CD8-positive, alpha-beta memory T cell (primary cell): ENCODE data around the gene C1S. TPM values are rescaled to one million over a fixed set of nuclear protein-coding genes. Genes with fewer than 3 reads are reported as not detected.

ENCODE experiments used
- CTCF ChIA-PET: fragments of 350-600 bp; sonication (Branson Sonifier 250); formaldehyde crosslinking; loops from one replicate; lab custom pipeline; 2021; ENCODE audit warnings: antibody characterized with exemption; lab: Charles Lee
- POLR2A ChIA-PET: fragments of 350-600 bp; sonication (Branson Sonifier 250); formaldehyde crosslinking; loops from one replicate; lab custom pipeline; 2021; ENCODE audit warnings: antibody characterized with exemption; lab: Charles Lee
- DNase-seq, 5 donors: peaks; one replicate each; pipeline versions ENCODE4 v3.0.0 to v3.0.0-alpha.2; 2020 to 2022; ENCODE audit warnings: mixed read lengths in 1 of 5
- H3K27ac ChIP-seq: one replicate; pipeline ENCODE4 v1.7.0; 2013; ENCODE audit warnings: low read depth, mild to moderate bottlenecking, low read length, moderate library complexity
- H3K27me3 ChIP-seq: 2 replicates; pipeline ENCODE4 v1.7.0; 2013; ENCODE audit warnings: low read length, mild to moderate bottlenecking; ENCODE audit not compliant: insufficient read depth, poor library complexity, severe bottlenecking
- H3K36me3 ChIP-seq: 2 replicates; pipeline ENCODE4 v1.7.0; 2013; ENCODE audit warnings: mild to moderate bottlenecking, low read length, moderate library complexity; ENCODE audit not compliant: insufficient read depth
- H3K4me1 ChIP-seq: 2 replicates; pipeline ENCODE4 v1.7.0; 2013; ENCODE audit warnings: mild to moderate bottlenecking, low read length, moderate library complexity; ENCODE audit not compliant: insufficient read depth
- H3K4me3 ChIP-seq: 2 replicates; pipeline ENCODE4 v1.7.0; 2013; ENCODE audit warnings: mild to moderate bottlenecking, low read length
- H3K9me3 ChIP-seq: 2 replicates; pipeline ENCODE4 v1.7.0; 2013; ENCODE audit warnings: mild to moderate bottlenecking, low read length
- H3K27ac Mint-ChIP-seq, 8 donors: one replicate each; pipeline ENCODE4 v1.8.0; 2020 to 2021; ENCODE audit warnings: mixed read lengths in 8 of 8, mild to moderate bottlenecking in 6 of 8, inconsistent platforms in 3 of 8, moderate library complexity in 3 of 8
- H3K27me3 Mint-ChIP-seq, 2 donors: one replicate each; pipeline ENCODE4 v1.8.0; 2020 to 2021; ENCODE audit warnings: mixed read lengths in 2 of 2, mild to moderate bottlenecking in 1 of 2, moderate library complexity in 1 of 2
- H3K36me3 Mint-ChIP-seq, 3 donors: one replicate each; pipeline ENCODE4 v1.8.0; 2020 to 2021; ENCODE audit warnings: mixed read lengths in 3 of 3, inconsistent platforms in 1 of 3, mild to moderate bottlenecking in 1 of 3
- H3K4me1 Mint-ChIP-seq, 3 donors: one replicate each; pipeline ENCODE4 v1.8.0; 2020 to 2021; ENCODE audit warnings: mixed read lengths in 3 of 3, inconsistent platforms in 1 of 3, mild to moderate bottlenecking in 1 of 3
- H3K4me3 Mint-ChIP-seq, 7 donors: one replicate each; pipeline ENCODE4 v1.8.0; 2020 to 2021; ENCODE audit warnings: mixed read lengths in 7 of 7, mild to moderate bottlenecking in 6 of 7, moderate library complexity in 4 of 7, inconsistent platforms in 2 of 7
- H3K9me3 Mint-ChIP-seq, 5 donors: one replicate each; pipeline ENCODE4 v1.8.0; 2020 to 2022; ENCODE audit warnings: mixed read lengths in 5 of 5, mild to moderate bottlenecking in 3 of 5, moderate library complexity in 2 of 5, inconsistent platforms in 1 of 5
- polyA plus RNA-seq: library from polyadenylated mRNA; unstranded; fragments of 300-500 nt; fragmentation: Illumina TruSeq; gene quantifications from one replicate; pipeline ENCODE4 v1.2.3, GENCODE V29; 2021
- total RNA-seq, 2 experiments: library from RNA; stranded (reverse); gene quantifications; one replicate each; pipeline ENCODE4 v1.2.3, GENCODE V29; 2021

Gene C1S
- total and polyA plus RNA-seq, 3 experiments from 2014 or later, result 0.64 to 0.83 TPM; not detected in 1

DNA sequence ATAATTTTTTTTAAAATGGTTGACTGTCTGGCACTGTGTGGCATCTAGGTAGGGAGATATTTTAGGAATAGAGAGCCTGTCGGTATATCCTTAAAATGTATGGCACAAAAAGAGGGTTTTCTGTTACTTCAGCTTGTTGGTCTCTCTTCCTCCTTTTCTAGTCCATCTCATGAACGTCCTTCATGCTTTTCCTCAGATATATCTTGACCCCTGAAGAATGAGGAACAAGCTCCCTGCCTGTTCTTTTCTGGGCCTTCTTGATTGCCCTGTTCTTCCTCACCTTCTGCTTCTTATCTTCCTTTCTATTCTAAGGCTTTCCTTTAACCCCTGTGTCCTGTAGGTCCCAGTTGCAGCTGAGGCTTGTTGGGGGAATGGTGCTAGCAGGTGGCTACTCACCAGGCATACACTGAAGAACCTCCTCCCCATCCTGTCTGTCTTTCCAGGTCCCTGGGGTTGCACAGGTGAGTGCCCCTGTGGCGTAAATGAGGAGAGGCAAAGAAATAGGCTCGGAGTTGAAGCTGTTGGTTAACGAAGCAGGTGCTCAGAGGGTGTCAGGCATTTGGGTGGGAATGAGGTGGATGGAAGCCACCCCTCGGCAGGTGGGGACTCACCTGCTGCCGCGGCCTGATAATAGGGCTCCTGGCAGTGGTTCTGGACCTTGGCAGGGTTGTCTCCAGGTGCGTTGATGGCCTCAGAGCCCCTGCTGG lies 38.9 kb downstream of the C1S start:
- no peaks in the 10 kb centered on the region for H3K27me3 Mint-ChIP-seq
- H3K27ac Mint-ChIP-seq, result peak overlapping the region in 2 of 8 donors; percentile 7 to 79
- CTCF ChIA-PET, result interaction anchor here (0.7 to 2.1 kb wide), 5 partner anchors 9 to 177 kb away, joined by 3 to 11 read pairs (median 4); partner anchors contain the start of gene C1RL
- no peak overlapping the region for H3K4me3 Mint-ChIP-seq
- no peaks in the 10 kb centered on the region for H3K9me3 Mint-ChIP-seq
- no peaks in the 10 kb centered on the region for H3K27me3 ChIP-seq
- H3K36me3 Mint-ChIP-seq, result peaks cover 4 to 53% (median 14%) of the 10 kb centered on the region in 3 donors
- POLR2A ChIA-PET, result no interaction called here
- no peak overlapping the region for H3K27ac ChIP-seq
- no peak overlapping the region for H3K4me3 ChIP-seq
- no peak for DNase-seq
- H3K4me1 ChIP-seq, result no peaks in the 10 kb centered on the region
- H3K36me3 ChIP-seq, result peaks cover 13% of the 10 kb centered on the region
- H3K4me1 Mint-ChIP-seq, result peaks cover 10 to 30% (median 17%) of the 10 kb centered on the region in 3 donors
- H3K9me3 ChIP-seq, result no peaks in the 10 kb centered on the region

DNA sequence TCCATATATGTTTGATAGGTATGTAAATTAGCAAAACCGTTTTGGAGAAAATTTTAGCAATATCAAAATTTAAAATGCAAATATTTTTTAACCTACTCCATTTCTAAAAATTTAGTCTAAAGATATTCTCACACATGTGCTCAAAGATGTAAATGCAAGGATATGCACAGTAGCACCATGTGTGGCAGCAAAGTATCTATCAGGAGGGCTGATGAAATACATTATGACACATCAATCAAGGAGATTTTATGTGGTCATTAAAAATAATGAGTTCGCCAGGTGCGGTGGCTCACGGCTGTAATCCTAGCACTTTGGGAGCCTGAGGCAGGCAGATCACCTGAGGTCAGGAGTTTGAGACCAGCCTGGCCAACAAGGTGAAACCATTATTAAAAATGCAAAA lies 39.7 kb downstream of the C1S start:
- POLR2A ChIA-PET, result no interaction called here
- Mint-ChIP-seq H3K9me3 (no peaks in the 10 kb centered on the region), H3K27ac (peak overlapping the region in 3 of 8 donors; percentile 21 to 93 (median 36)), H3K4me1 (peaks cover 12 to 37% (median 17%) of the 10 kb centered on the region in 3 donors), H3K27me3 (no peaks in the 10 kb centered on the region), H3K4me3 (no peak overlapping the region), H3K36me3 (peaks cover 4 to 54% (median 14%) of the 10 kb centered on the region in 3 donors)
- CTCF ChIA-PET, result interaction anchor here (2.1 kb wide), 1 partner anchor 8 kb away, joined by 11 read pairs; the partner anchor contains the start of gene C1RL
- H3K27me3 ChIP-seq, result no peaks in the 10 kb centered on the region
- H3K36me3 ChIP-seq, result peaks cover 13% of the 10 kb centered on the region
- no peaks in the 10 kb centered on the region for H3K4me1 ChIP-seq
- no peak for DNase-seq
- H3K27ac ChIP-seq, result no peak overlapping the region
- H3K4me3 ChIP-seq, result no peak overlapping the region
- no peaks in the 10 kb centered on the region for H3K9me3 ChIP-seq

DNA sequence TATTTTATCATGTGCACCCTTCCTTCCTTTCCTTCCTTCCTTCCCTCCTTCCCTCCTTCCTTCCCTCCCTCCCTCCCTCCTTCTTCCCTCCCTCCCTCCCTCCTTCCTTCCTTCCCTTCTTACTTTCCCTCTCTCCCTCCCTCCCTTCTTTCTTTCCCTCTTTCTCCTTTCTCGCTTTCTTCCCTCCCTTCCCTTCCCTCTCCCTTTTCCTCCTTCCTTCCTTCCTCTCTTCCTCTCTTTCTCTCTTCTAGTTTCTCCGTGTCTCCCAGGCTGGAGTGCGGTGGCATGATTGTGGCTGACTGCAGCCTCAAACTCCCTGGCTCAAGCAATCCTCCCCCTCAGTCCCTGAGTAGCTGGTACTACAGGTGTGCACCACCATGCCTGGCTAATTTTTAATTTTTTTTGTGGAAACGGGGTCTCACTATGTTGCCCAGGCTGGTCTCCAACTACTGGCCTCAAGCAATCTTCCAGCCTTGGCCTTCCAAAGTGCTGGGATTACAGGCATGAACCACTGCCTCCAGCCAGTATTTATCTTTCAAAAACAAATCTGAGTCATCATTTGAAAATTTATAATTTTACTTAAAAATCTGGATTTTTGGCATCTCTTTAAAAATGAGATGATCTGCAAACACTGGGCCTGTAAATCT lies 40.7 kb downstream of the C1S start:
- DNase-seq, result no peak
- peaks cover 2 to 8% (median 7%) of the 10 kb centered on the region in 5 donors for H3K9me3 Mint-ChIP-seq
- no peaks in the 10 kb centered on the region for H3K27me3 Mint-ChIP-seq
- H3K36me3 Mint-ChIP-seq, result peaks cover 12 to 61% (median 19%) of the 10 kb centered on the region in 3 donors
- H3K4me1 Mint-ChIP-seq, result peaks cover 20 to 46% (median 25%) of the 10 kb centered on the region in 3 donors
- H3K4me3 Mint-ChIP-seq, result no peak overlapping the region
- no peaks in the 10 kb centered on the region for H3K27me3 ChIP-seq
- H3K4me3 ChIP-seq, result no peak overlapping the region
- H3K36me3 ChIP-seq, result peaks cover 13% of the 10 kb centered on the region
- no peak overlapping the region for H3K27ac ChIP-seq
- peaks cover 1% of the 10 kb centered on the region for H3K4me1 ChIP-seq
- H3K9me3 ChIP-seq, result peaks cover 5% of the 10 kb centered on the region
- peak overlapping the region in 3 of 8 donors; percentile 68 to 89 (median 76) for H3K27ac Mint-ChIP-seq
- ChIA-PET POLR2A (no interaction called here), CTCF (interaction anchor here (1.2 kb wide), 1 partner anchor 10 kb away, joined by 4 read pairs; no protein-coding TSS in a partner anchor)

DNA sequence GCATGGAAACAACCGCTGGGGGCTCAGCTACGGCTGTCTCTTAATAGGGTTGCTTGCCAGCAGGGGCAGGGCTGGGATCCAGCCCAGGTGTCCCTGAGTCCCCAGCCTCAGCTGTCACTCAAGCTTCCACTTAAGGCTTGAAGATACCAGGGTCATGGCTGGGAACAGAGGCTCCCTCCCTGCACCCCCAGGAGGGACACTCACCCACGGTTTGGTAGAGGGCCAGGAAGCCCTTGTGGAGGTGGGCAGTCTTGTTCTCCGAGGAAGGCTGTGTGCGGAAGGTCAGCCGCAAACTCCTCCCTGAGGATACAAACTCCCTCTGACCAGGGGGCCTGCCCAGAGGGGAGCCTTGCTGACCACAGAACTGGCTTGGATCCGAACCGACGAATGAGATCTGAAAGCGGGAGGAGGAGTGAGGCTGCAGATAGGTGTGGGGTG lies 41.2 kb downstream of the C1S start:
- peaks cover 26 to 51% (median 31%) of the 10 kb centered on the region in 3 donors for H3K4me1 Mint-ChIP-seq
- POLR2A ChIA-PET, result interaction anchor here (0.5 kb wide), 1 partner anchor 143 kb away, joined by 3 read pairs; no protein-coding TSS in a partner anchor

DNA sequence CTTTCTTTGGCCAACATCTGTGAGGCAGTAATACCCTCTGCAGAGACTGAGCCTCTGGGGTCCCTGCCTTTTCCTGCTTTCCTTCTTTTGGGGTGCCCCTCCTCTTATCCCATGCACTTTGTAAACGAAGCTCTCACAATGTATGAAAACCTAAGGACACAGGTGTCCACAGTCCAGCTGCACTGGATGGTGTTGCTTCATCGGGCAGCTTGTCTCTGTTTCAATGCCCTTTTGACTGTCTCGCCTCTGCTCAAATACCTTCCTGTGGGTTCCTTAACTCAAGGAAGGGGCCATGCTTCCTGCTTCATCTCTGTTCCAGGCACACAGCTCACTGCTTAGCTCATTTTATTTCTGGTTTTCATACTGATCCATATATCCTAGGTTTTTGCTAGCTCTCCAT lies 42.1 kb downstream of the C1S start:
- DNase-seq, result no peak
- no peak overlapping the region for H3K4me3 ChIP-seq

More for the DNA sequence above, 41.2 kb downstream of the C1S start:
- no peaks in the 10 kb centered on the region for H3K27me3 ChIP-seq
- H3K36me3 ChIP-seq, result peaks cover 13% of the 10 kb centered on the region
- peaks cover 7% of the 10 kb centered on the region for H3K4me1 ChIP-seq
- H3K27ac ChIP-seq, result no peak overlapping the region
- Mint-ChIP-seq H3K27ac (peak overlapping the region in 6 of 8 donors; percentile 3 to 89 (median 22)), H3K4me3 (no peak overlapping the region), H3K27me3 (no peaks in the 10 kb centered on the region), H3K9me3 (peaks cover 4 to 13% (median 9%) of the 10 kb centered on the region in 5 donors), H3K36me3 (peaks cover 17 to 66% (median 19%) of the 10 kb centered on the region in 3 donors)
- DNase-seq, result no peak
- peaks cover 8% of the 10 kb centered on the region for H3K9me3 ChIP-seq
- CTCF ChIA-PET, result interaction anchor here (1.2 kb wide), 1 partner anchor 10 kb away, joined by 4 read pairs; no protein-coding TSS in a partner anchor
- H3K4me3 ChIP-seq, result no peak overlapping the region

DNA sequence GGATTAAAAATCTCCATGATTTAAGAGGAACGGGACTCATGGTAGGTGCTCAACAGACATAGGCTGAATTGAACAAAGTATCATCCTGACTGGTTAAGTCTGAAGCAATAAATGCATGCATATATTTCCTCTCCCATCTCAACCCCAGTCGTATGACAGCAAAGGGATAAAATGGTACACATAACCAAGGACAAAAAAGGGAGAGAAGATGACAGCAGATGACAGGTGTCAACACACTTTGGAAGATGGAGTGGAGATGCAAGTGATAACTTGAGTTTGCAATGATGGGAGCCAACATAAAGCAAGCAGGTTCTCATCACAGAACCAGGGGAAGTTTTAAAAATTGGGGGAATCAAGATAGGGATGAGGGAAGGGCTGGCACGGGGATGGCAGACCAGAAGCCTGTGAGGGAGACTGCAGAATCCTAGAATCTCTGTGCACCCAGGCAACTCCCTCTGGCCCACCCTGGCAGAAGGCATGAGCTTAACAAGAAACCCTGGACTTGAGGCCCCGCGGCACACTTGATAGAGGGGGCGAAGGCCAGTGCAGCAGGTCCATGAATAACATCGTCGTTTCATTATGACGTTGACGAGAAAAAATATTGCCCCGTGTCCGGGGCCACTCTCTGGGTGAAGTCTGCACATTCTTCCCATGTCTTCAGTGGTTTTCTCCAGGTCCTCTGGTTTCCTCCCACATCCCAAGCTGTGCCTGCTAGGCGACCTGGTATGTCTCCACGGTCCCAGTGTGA lies 43.5 kb downstream of the C1S start:
- peaks cover 4 to 15% (median 9%) of the 10 kb centered on the region in 5 donors for H3K9me3 Mint-ChIP-seq
- H3K4me1 Mint-ChIP-seq, result peaks cover 40 to 70% (median 43%) of the 10 kb centered on the region in 3 donors
- peak overlapping the region in 6 of 8 donors; percentile 14 to 84 (median 56) for H3K27ac Mint-ChIP-seq
- peak overlapping the region in 1 of 7 donors; percentile 14 for H3K4me3 Mint-ChIP-seq
- no peaks in the 10 kb centered on the region for H3K27me3 ChIP-seq
- no peak overlapping the region for H3K4me3 ChIP-seq
- H3K36me3 ChIP-seq, result peaks cover 13% of the 10 kb centered on the region
- CTCF ChIA-PET, result interaction anchor here (0.9 to 1.8 kb wide), 3 partner anchors 11 to 231 kb away, joined by 3 to 6 read pairs (median 5); partner anchors contain the start of gene C1R
- H3K36me3 Mint-ChIP-seq, result peaks cover 15 to 65% (median 17%) of the 10 kb centered on the region in 3 donors
- DNase-seq, result no peak
- POLR2A ChIA-PET, result no interaction called here
- H3K4me1 ChIP-seq, result peaks cover 12% of the 10 kb centered on the region
- H3K27ac ChIP-seq, result no peak overlapping the region
- H3K27me3 Mint-ChIP-seq, result no peaks in the 10 kb centered on the region
- H3K9me3 ChIP-seq, result peaks cover 8% of the 10 kb centered on the region

More for the DNA sequence above, 42.1 kb downstream of the C1S start:
- H3K4me1 Mint-ChIP-seq, result peaks cover 29 to 58% (median 36%) of the 10 kb centered on the region in 3 donors
- H3K9me3 ChIP-seq, result peaks cover 8% of the 10 kb centered on the region
- H3K27me3 Mint-ChIP-seq, result no peaks in the 10 kb centered on the region
- H3K36me3 ChIP-seq, result peaks cover 13% of the 10 kb centered on the region
- H3K9me3 Mint-ChIP-seq, result peaks cover 4 to 15% (median 9%) of the 10 kb centered on the region in 5 donors
- H3K4me3 Mint-ChIP-seq, result no peak overlapping the region
- H3K27me3 ChIP-seq, result no peaks in the 10 kb centered on the region
- no peak overlapping the region for H3K27ac ChIP-seq
- POLR2A ChIA-PET, result no interaction called here
- H3K36me3 Mint-ChIP-seq, result peaks cover 17 to 63% (median 19%) of the 10 kb centered on the region in 3 donors
- H3K4me1 ChIP-seq, result peaks cover 12% of the 10 kb centered on the region
- CTCF ChIA-PET, result interaction anchor here (0.6 to 1.8 kb wide), 5 partner anchors 10 to 832 kb away, joined by 3 to 6 read pairs (median 4); partner anchors contain the start of genes C1R, LPCAT3 and SPSB2
- peak overlapping the region in 7 of 8 donors; percentile 6 to 83 (median 57) for H3K27ac Mint-ChIP-seq

DNA sequence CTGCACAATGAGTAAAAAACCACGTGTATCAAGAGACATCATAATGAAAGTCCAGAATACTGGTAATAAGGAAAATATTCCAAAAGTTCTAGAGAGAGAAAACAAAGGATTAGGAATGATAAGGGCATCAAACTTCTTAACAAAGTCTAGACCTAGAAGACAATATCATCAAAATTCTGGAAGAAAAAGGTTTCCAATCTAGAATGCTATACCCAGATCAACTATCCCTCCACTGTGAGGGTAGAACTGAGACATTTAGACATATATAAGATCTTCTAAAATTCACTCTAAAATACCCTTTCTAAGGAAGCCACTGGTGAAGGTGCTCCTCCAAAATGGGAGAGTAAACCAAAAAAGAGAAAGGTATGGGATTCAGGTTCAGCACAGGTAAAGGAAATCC lies 45.6 kb downstream of the C1S start:
- Histone ChIP-seq H3K4me3 (no peak overlapping the region), H3K36me3 (peaks cover 7% of the 10 kb centered on the region), H3K27ac (no peak overlapping the region), H3K9me3 (peaks cover 8% of the 10 kb centered on the region), H3K4me1 (peaks cover 18% of the 10 kb centered on the region), H3K27me3 (no peaks in the 10 kb centered on the region)
- H3K27me3 Mint-ChIP-seq, result peaks cover 0 to 2% of the 10 kb centered on the region in 2 donors
- peak overlapping the region in 5 of 8 donors; percentile 43 to 77 (median 61) for H3K27ac Mint-ChIP-seq
- POLR2A ChIA-PET, result no interaction called here
- peaks cover 50 to 77% (median 57%) of the 10 kb centered on the region in 3 donors for H3K4me1 Mint-ChIP-seq
- H3K4me3 Mint-ChIP-seq, result peak overlapping the region in 6 of 7 donors; percentile 3 to 91 (median 56)
- no peak for DNase-seq
- H3K9me3 Mint-ChIP-seq, result peaks cover 4 to 15% (median 9%) of the 10 kb centered on the region in 5 donors
- CTCF ChIA-PET, result interaction anchor here (2.4 kb wide), 1 partner anchor 168 kb away, joined by 10 read pairs; no protein-coding TSS in a partner anchor
- H3K36me3 Mint-ChIP-seq, result peaks cover 15 to 53% (median 17%) of the 10 kb centered on the region in 3 donors
